HPDE6-E6E7 (cell line): ENCODE measurements around the gene DNASE2B.
A peak's percentile ranks its signal among the peaks of the same experiment; 100 is the strongest.

Experiments used
- DNase-seq: peaks from one replicate; pipeline ENCODE4 v3.0.0; 2011; ENCODE audit warnings: missing footprints; ENCODE audit errors: extremely low spot score

DNASE2B gene

GRCh38 chr1:84398175-84399155 lies at the start of gene DNASE2B:
Gene DNASE2B, plus strand, starts transcription at chr1:84398484. Its CDS starts 81 bp downstream, at chr1:84398565.
- no peak for DNase-seq

- DNase-seq = no peak
These were observed 49.5 kb upstream of the DNASE2B start for GRCh38 chr1:84348759-84349158.

GRCh38 chr1:84350104-84350503 lies 48.2 kb upstream of the DNASE2B start:
- no peak for DNase-seq

- no peak for DNase-seq
These were observed 47.7 kb upstream of the DNASE2B start for GRCh38 chr1:84350550-84350949.

- no peak for DNase-seq
These were observed 45.8 kb upstream of the DNASE2B start for GRCh38 chr1:84352298-84353106.

GRCh38 chr1:84353695-84354094 lies 44.6 kb upstream of the DNASE2B start:
- DNase-seq = no peak

- no peak for DNase-seq
These were observed 42.7 kb upstream of the DNASE2B start for GRCh38 chr1:84355556-84355955.

GRCh38 chr1:84356881-84357280 lies 41.4 kb upstream of the DNASE2B start:
- DNase-seq = no peak

- no peak for DNase-seq
These were observed 39.6 kb upstream of the DNASE2B start for GRCh38 chr1:84358695-84359094.

GRCh38 chr1:84360316-84360715 lies 38.0 kb upstream of the DNASE2B start:
- DNase-seq = no peak

GRCh38 chr1:84361796-84362195 lies 36.5 kb upstream of the DNASE2B start:
- DNase-seq = peak; percentile 72

GRCh38 chr1:84363019-84363418 lies 35.3 kb upstream of the DNASE2B start:
- DNase-seq = no peak

- DNase-seq = no peak
These were observed 34.7 kb upstream of the DNASE2B start for GRCh38 chr1:84363622-84364021.

GRCh38 chr1:84365225-84366221 lies 32.8 kb upstream of the DNASE2B start:
- DNase-seq = peak; percentile 91

GRCh38 chr1:84366786-84367185 lies 31.5 kb upstream of the DNASE2B start:
- no peak for DNase-seq

GRCh38 chr1:84367219-84367618 lies 31.1 kb upstream of the DNASE2B start:
- DNase-seq = no peak

- DNase-seq = no peak
These were observed 29.8 kb upstream of the DNASE2B start for GRCh38 chr1:84368441-84368840.

- DNase-seq = no peak
These were observed 28.0 kb upstream of the DNASE2B start for GRCh38 chr1:84370266-84370665.

- no peak for DNase-seq
These were observed 27.4 kb upstream of the DNASE2B start for GRCh38 chr1:84370831-84371394.

GRCh38 chr1:84373436-84374141 lies 24.7 kb upstream of the DNASE2B start:
- DNase-seq = no peak
